Loucy (cell line): ENCODE results near the gene EZH2.

Source experiments
- H2AFZ ChIP-seq: fragments of 200-600 bp; sonication (generic); 2 replicates; pipeline ENCODE4 v1.6.0; 2016; ENCODE audit warnings: antibody characterized with exemption, mild to moderate bottlenecking, low read length, moderate library complexity
- H3F3A ChIP-seq: fragments of 200-600 bp; 2 replicates; pipeline ENCODE4 v1.6.0; 2016; ENCODE audit warnings: antibody characterized with exemption, low read depth, mild to moderate bottlenecking
- H3K27me3 ChIP-seq: fragments of 200-600 bp; sonication (generic); 2 replicates; pipeline ENCODE4 v1.6.1; 2014; ENCODE audit warnings: low read length, mild to moderate bottlenecking; ENCODE audit not compliant: insufficient read depth, poor library complexity, severe bottlenecking
- H3K36me3 ChIP-seq: fragments of 200-600 bp; sonication (generic); 2 replicates; pipeline ENCODE4 v1.6.1; 2016; ENCODE audit warnings: low read length; ENCODE audit not compliant: insufficient read depth
- H3K4me1 ChIP-seq: fragments of 200-600 bp; sonication (generic); 2 replicates; pipeline ENCODE4 v1.5.1; 2014; ENCODE audit warnings: low read length, mild to moderate bottlenecking; ENCODE audit not compliant: insufficient read depth, poor library complexity, severe bottlenecking
- H3K4me2 ChIP-seq: fragments of 200-600 bp; sonication (generic); 2 replicates; pipeline ENCODE4 v1.6.0; 2014; ENCODE audit warnings: antibody characterized with exemption, low read length, low read depth, mild to moderate bottlenecking; ENCODE audit not compliant: poor library complexity, severe bottlenecking
- H3K4me3 ChIP-seq: fragments of 200-600 bp; sonication (generic); 2 replicates; pipeline ENCODE4 v1.5.1; 2014; ENCODE audit warnings: low read length, mild to moderate bottlenecking, mixed read lengths; ENCODE audit not compliant: poor library complexity, severe bottlenecking
- H3K79me2 ChIP-seq: fragments of 200-600 bp; sonication (generic); 2 replicates; pipeline ENCODE4 v1.6.1; 2014; ENCODE audit warnings: low read length; ENCODE audit not compliant: insufficient read depth
- H3K9ac ChIP-seq: fragments of 200-600 bp; sonication (generic); 2 replicates; pipeline ENCODE4 v1.6.0; 2014; ENCODE audit warnings: mild to moderate bottlenecking, low read depth, low read length, moderate library complexity; ENCODE audit not compliant: poor library complexity, severe bottlenecking
- H3K9me2 ChIP-seq: fragments of 200-600 bp; sonication (generic); replicated peaks from 2 replicates; pipeline ENCODE4 v1.6.1; 2016; ENCODE audit warnings: low read depth, low read length, mixed read lengths
- H3K9me3 ChIP-seq: fragments of 200-600 bp; sonication (generic); 2 replicates; pipeline ENCODE4 v1.6.1; 2014; ENCODE audit warnings: mild to moderate bottlenecking, antibody characterized with exemption, low read length, low read depth; ENCODE audit not compliant: insufficient read depth
- H4K20me1 ChIP-seq: fragments of 200-600 bp; sonication (generic); 2 replicates; pipeline ENCODE4 v1.6.0; 2014; ENCODE audit warnings: antibody characterized with exemption, low read length, mild to moderate bottlenecking; ENCODE audit not compliant: insufficient read depth, poor library complexity, severe bottlenecking
- EZH2phosphoT487 ChIP-seq: fragments of 200-600 bp; IDR thresholded peaks from 2 replicates; pipeline ENCODE4 v1.6.1; 2018; ENCODE audit warnings: antibody characterized with exemption, mild to moderate bottlenecking, moderate library complexity, borderline replicate concordance
- TF ChIP-seq, protein P1 (sequence below): fragments of 200-600 bp; sonication (generic); conservative IDR thresholded peaks from 2 replicates; pipeline ENCODE4 v1.5.1; 2014; ENCODE audit warnings: mild to moderate bottlenecking, antibody characterized with exemption, low read length

EZH2 gene

DNA sequence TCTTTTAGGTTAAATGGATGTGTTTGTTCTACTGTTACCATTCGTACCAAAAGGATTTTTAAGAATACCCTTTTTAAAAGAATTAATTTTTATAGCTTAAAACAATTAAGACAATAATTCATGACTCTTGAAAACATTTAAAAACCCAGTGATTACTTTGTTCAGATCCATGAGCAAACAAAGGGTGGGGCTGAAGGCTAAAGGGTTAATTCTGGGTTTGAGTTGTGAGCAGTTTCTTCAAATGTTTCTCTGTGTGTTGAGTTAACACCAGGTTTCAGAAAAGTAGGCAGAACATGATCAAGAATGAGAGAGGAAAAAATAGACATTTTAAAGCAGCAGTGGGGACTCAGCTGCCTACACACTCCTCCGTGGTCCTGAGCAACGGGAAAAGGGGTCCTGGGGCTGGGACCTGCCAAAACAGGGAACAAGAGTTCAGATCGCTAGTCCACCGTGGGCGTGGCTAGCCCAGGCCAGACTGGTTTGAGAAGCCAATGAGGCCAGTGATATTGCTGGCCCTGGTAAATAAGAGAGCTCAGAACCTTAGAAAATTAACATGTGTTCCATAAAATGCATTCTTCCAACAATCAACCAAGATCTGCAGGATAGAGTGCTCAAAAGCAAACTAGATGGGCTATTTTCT, 14.9 kb upstream of the EZH2 start:
- Histone ChIP-seq H3K4me3 (no peak overlapping the region), H3K9me2 (no peaks in the 10 kb centered on the region), H3K9me3 (no peaks in the 10 kb centered on the region), H3K36me3 (no peaks in the 10 kb centered on the region), H3K79me2 (no peaks in the 10 kb centered on the region), H3K9ac (no peak overlapping the region), H2AFZ (no peak overlapping the region), H3K4me2 (no peak overlapping the region), H3K27me3 (no peaks in the 10 kb centered on the region), H3F3A (no peaks in the 10 kb centered on the region), H3K4me1 (no peaks in the 10 kb centered on the region), H4K20me1 (no peaks in the 10 kb centered on the region)
- TF ChIP-seq, protein P1, sequence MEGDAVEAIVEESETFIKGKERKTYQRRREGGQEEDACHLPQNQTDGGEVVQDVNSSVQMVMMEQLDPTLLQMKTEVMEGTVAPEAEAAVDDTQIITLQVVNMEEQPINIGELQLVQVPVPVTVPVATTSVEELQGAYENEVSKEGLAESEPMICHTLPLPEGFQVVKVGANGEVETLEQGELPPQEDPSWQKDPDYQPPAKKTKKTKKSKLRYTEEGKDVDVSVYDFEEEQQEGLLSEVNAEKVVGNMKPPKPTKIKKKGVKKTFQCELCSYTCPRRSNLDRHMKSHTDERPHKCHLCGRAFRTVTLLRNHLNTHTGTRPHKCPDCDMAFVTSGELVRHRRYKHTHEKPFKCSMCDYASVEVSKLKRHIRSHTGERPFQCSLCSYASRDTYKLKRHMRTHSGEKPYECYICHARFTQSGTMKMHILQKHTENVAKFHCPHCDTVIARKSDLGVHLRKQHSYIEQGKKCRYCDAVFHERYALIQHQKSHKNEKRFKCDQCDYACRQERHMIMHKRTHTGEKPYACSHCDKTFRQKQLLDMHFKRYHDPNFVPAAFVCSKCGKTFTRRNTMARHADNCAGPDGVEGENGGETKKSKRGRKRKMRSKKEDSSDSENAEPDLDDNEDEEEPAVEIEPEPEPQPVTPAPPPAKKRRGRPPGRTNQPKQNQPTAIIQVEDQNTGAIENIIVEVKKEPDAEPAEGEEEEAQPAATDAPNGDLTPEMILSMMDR, result no peak
- TF ChIP-seq EZH2phosphoT487, result no peak

DNA sequence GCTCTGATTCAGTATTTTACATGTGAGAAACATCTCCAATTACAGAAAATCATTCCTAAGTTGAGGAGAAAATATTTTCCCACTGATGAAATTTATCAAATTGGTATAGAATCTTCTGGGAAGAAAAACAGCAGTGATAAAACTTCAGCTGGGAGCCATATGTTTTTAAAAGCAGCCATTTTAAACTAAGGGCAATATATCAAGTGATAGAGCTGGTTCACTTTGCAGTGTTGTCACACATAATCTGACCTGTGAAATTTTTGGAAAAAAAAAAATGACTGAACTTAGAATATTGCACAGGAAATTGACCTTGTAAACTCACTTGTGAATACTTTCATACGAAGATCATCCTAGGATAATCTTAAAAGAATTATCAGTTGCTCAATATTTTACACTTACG, 10.5 kb upstream of the EZH2 start:
- no peaks in the 10 kb centered on the region for H3K36me3 ChIP-seq
- no peaks in the 10 kb centered on the region for H3K9me3 ChIP-seq
- H3F3A ChIP-seq, result no peaks in the 10 kb centered on the region
- H3K9ac ChIP-seq, result no peak overlapping the region
- no peak overlapping the region for H3K4me2 ChIP-seq
- H3K27me3 ChIP-seq, result no peaks in the 10 kb centered on the region
- H2AFZ ChIP-seq, result no peak overlapping the region
- H3K4me1 ChIP-seq, result no peaks in the 10 kb centered on the region
- no peaks in the 10 kb centered on the region for H3K9me2 ChIP-seq
- H4K20me1 ChIP-seq, result no peaks in the 10 kb centered on the region
- TF ChIP-seq EZH2phosphoT487, result no peak
- TF ChIP-seq, protein P1, result no peak
- no peaks in the 10 kb centered on the region for H3K79me2 ChIP-seq
- no peak overlapping the region for H3K4me3 ChIP-seq

- TF ChIP-seq, protein P1, result no peak
- no peak for TF ChIP-seq EZH2phosphoT487
- Histone ChIP-seq H3K4me2 (no peak overlapping the region), H4K20me1 (no peaks in the 10 kb centered on the region), H3K4me3 (no peak overlapping the region), H3K79me2 (no peaks in the 10 kb centered on the region), H3K4me1 (no peaks in the 10 kb centered on the region), H3K36me3 (no peaks in the 10 kb centered on the region), H3K27me3 (no peaks in the 10 kb centered on the region), H3K9me2 (no peaks in the 10 kb centered on the region), H3F3A (no peaks in the 10 kb centered on the region), H3K9me3 (no peaks in the 10 kb centered on the region), H3K9ac (no peak overlapping the region), H2AFZ (no peak overlapping the region)
Measured at GRCh38 chr7:148893071-148893470, 9.0 kb upstream of the EZH2 start.
